ENCODE data around the gene TBC1D16.
"Not testable (repeated sequence)": the region's sequence is repeated elsewhere in the genome, so short reads cannot be mapped to it uniquely, and the experiment has no call there.

Gene TBC1D16

GRCh38 chr17:79970576-79971068 lies 65.0 kb downstream of the TBC1D16 start:
- peak; percentile 88 for DNase-seq

- DNase-seq, result no peak
Measured at GRCh38 chr17:79969906-79970305, 65.8 kb downstream of the TBC1D16 start.

- no peak for DNase-seq
Measured at GRCh38 chr17:79968116-79968515, 67.6 kb downstream of the TBC1D16 start.

- peak; percentile 37 for DNase-seq
Measured at GRCh38 chr17:79966681-79967080, 69.0 kb downstream of the TBC1D16 start.

- DNase-seq, result no peak
Measured at GRCh38 chr17:79965806-79966205, 69.9 kb downstream of the TBC1D16 start.

GRCh38 chr17:79962467-79962866 lies 73.2 kb downstream of the TBC1D16 start:
- DNase-seq, result not testable (repeated sequence)

- not testable (repeated sequence) for DNase-seq
Measured at GRCh38 chr17:79961567-79961966, 74.1 kb downstream of the TBC1D16 start.

GRCh38 chr17:79960788-79961522 lies 74.7 kb downstream of the TBC1D16 start:
- no peak for DNase-seq

GRCh38 chr17:79959042-79959441 lies 76.6 kb downstream of the TBC1D16 start:
- DNase-seq, result no peak

- no peak for DNase-seq
Measured at GRCh38 chr17:79956853-79957252, 78.8 kb downstream of the TBC1D16 start.

GRCh38 chr17:79956441-79956735 lies 79.3 kb downstream of the TBC1D16 start:
- not testable (repeated sequence) for DNase-seq

- peak; percentile 46 for DNase-seq
Measured at GRCh38 chr17:79955691-79956440, 79.8 kb downstream of the TBC1D16 start.

- DNase-seq, result no peak
Measured at GRCh38 chr17:79955167-79955549, 80.5 kb downstream of the TBC1D16 start.

- no peak for DNase-seq
Measured at GRCh38 chr17:79954281-79955166, 81.1 kb downstream of the TBC1D16 start.

GRCh38 chr17:79953335-79953734 lies 82.3 kb downstream of the TBC1D16 start:
- no peak for DNase-seq

- DNase-seq, result no peak
Measured at GRCh38 chr17:79952901-79953300, 82.8 kb downstream of the TBC1D16 start.

- no peak for DNase-seq
Measured at GRCh38 chr17:79952265-79952877, 83.3 kb downstream of the TBC1D16 start.

- no peak for DNase-seq
Measured at GRCh38 chr17:79951361-79952264, 84.1 kb downstream of the TBC1D16 start.

- DNase-seq, result no peak
Measured at GRCh38 chr17:79950751-79951150, 84.9 kb downstream of the TBC1D16 start.

- DNase-seq, result no peak
Measured at GRCh38 chr17:79950306-79950705, 85.4 kb downstream of the TBC1D16 start.

GRCh38 chr17:79949656-79950209 lies 85.9 kb downstream of the TBC1D16 start:
- no peak for DNase-seq

All from hematopoietic multipotent progenitor cell treated with erythropoietin and hydrocortisone succinate and interleukin-3 and kit ligand, for 4 days (in vitro differentiated cells).